ENCODE results near the gene DENND6B. TPM values are rescaled to one million over a fixed set of nuclear protein-coding genes. Genes with fewer than 3 reads are reported as not detected.

DENND6B gene
- polyA plus RNA-seq, 1 donor from 2014 or later = 51.0 TPM

- Histone ChIP-seq H3K4me2 (ENCODE audit: low read length) (no peak overlapping the region), H3K27me3 (ENCODE audit: insufficient read depth, low read depth, low read length) (no peaks in the 10 kb centered on the region), H3K27ac (ENCODE audit: low read length) (no peak overlapping the region), H3K9me2 (ENCODE audit: insufficient read depth, low read length) (no peaks in the 10 kb centered on the region), H3K36me3 (ENCODE audit: insufficient read depth, low read length) (no peaks in the 10 kb centered on the region), H3F3A (ENCODE audit: insufficient read depth, low read length, poor library complexity, severe bottlenecking) (no peaks in the 10 kb centered on the region), H3K4me3 (ENCODE audit: low read length) (no peak overlapping the region), H2AFZ (ENCODE audit: low read depth, low read length) (no peak overlapping the region), H4K20me1 (ENCODE audit: insufficient read depth) (no peaks in the 10 kb centered on the region), H3K9ac (ENCODE audit: low read length) (no peak overlapping the region), H3K9me3 (ENCODE audit: low read length) (no peaks in the 10 kb centered on the region), H3K79me2 (replicated peaks; ENCODE audit: insufficient read depth, low read length) (no peaks in the 10 kb centered on the region)
- no peak for TF ChIP-seq TAF1 (IDR thresholded peaks at IDR 0.05; ENCODE audit: low read depth)
- TF ChIP-seq RAD21 (conservative IDR thresholded peaks at IDR 0.05) = no peak
- TF ChIP-seq MXI1 (conservative IDR thresholded peaks at IDR 0.05; ENCODE audit: poor library complexity, severe bottlenecking) = no peak
- TF ChIP-seq EZH2 (IDR thresholded peaks at IDR 0.05; ENCODE audit: borderline replicate concordance, insufficient read depth, low read length, poor library complexity, severe bottlenecking) = no peak
These were observed 51.4 kb downstream of the DENND6B start for GRCh38 chr22:50275181-50276055.

DNA sequence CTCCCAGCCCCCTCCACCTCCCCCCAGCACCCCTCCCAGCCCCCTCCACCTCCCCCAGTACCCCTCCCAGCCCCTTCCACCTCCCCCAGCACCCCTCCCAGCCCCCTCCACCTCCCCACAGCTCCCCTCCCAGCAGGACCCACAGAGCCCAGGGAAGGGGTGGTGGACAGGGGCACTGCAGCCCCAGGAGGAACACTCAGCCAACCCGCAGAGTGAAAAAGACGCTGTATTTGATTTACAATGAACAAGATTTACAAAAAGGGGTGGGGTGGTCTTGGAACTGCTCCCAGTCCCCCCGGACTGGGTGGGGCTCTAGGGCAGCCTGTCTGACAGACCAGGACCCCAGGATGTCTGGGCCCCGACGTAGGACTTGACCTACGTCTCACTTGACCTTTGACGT lies 52.0 kb downstream of the DENND6B start:
- Histone ChIP-seq H3K9me3 (ENCODE audit: low read length) (no peaks in the 10 kb centered on the region), H4K20me1 (ENCODE audit: insufficient read depth) (no peaks in the 10 kb centered on the region), H3K4me2 (ENCODE audit: low read length) (no peak overlapping the region), H3K9ac (ENCODE audit: low read length) (no peak overlapping the region), H3K79me2 (replicated peaks; ENCODE audit: insufficient read depth, low read length) (no peaks in the 10 kb centered on the region), H3K9me2 (ENCODE audit: insufficient read depth, low read length) (no peaks in the 10 kb centered on the region), H2AFZ (ENCODE audit: low read depth, low read length) (no peak overlapping the region), H3F3A (ENCODE audit: insufficient read depth, low read length, poor library complexity, severe bottlenecking) (no peaks in the 10 kb centered on the region), H3K27ac (ENCODE audit: low read length) (no peak overlapping the region), H3K27me3 (ENCODE audit: insufficient read depth, low read depth, low read length) (no peaks in the 10 kb centered on the region), H3K36me3 (ENCODE audit: insufficient read depth, low read length) (no peaks in the 10 kb centered on the region), H3K4me3 (ENCODE audit: low read length) (no peak overlapping the region)
- TF ChIP-seq EZH2 (IDR thresholded peaks at IDR 0.05; ENCODE audit: borderline replicate concordance, insufficient read depth, low read length, poor library complexity, severe bottlenecking) (no peak), TAF1 (IDR thresholded peaks at IDR 0.05; ENCODE audit: low read depth) (no peak), SMC3 (conservative IDR thresholded peaks at IDR 0.05; ENCODE audit: poor library complexity) (no peak), RAD21 (conservative IDR thresholded peaks at IDR 0.05) (no peak), POLR2AphosphoS5 (IDR thresholded peaks at IDR 0.05) (no peak), MXI1 (conservative IDR thresholded peaks at IDR 0.05; ENCODE audit: poor library complexity, severe bottlenecking) (no peak), EP300 (conservative IDR thresholded peaks at IDR 0.05; ENCODE audit: poor library complexity, severe bottlenecking) (no peak)
- TF ChIP-seq, protein P1, sequence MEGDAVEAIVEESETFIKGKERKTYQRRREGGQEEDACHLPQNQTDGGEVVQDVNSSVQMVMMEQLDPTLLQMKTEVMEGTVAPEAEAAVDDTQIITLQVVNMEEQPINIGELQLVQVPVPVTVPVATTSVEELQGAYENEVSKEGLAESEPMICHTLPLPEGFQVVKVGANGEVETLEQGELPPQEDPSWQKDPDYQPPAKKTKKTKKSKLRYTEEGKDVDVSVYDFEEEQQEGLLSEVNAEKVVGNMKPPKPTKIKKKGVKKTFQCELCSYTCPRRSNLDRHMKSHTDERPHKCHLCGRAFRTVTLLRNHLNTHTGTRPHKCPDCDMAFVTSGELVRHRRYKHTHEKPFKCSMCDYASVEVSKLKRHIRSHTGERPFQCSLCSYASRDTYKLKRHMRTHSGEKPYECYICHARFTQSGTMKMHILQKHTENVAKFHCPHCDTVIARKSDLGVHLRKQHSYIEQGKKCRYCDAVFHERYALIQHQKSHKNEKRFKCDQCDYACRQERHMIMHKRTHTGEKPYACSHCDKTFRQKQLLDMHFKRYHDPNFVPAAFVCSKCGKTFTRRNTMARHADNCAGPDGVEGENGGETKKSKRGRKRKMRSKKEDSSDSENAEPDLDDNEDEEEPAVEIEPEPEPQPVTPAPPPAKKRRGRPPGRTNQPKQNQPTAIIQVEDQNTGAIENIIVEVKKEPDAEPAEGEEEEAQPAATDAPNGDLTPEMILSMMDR (IDR thresholded peaks at IDR 0.05; ENCODE audit: poor library complexity, severe bottlenecking) = no peak
- TF ChIP-seq, protein P2, sequence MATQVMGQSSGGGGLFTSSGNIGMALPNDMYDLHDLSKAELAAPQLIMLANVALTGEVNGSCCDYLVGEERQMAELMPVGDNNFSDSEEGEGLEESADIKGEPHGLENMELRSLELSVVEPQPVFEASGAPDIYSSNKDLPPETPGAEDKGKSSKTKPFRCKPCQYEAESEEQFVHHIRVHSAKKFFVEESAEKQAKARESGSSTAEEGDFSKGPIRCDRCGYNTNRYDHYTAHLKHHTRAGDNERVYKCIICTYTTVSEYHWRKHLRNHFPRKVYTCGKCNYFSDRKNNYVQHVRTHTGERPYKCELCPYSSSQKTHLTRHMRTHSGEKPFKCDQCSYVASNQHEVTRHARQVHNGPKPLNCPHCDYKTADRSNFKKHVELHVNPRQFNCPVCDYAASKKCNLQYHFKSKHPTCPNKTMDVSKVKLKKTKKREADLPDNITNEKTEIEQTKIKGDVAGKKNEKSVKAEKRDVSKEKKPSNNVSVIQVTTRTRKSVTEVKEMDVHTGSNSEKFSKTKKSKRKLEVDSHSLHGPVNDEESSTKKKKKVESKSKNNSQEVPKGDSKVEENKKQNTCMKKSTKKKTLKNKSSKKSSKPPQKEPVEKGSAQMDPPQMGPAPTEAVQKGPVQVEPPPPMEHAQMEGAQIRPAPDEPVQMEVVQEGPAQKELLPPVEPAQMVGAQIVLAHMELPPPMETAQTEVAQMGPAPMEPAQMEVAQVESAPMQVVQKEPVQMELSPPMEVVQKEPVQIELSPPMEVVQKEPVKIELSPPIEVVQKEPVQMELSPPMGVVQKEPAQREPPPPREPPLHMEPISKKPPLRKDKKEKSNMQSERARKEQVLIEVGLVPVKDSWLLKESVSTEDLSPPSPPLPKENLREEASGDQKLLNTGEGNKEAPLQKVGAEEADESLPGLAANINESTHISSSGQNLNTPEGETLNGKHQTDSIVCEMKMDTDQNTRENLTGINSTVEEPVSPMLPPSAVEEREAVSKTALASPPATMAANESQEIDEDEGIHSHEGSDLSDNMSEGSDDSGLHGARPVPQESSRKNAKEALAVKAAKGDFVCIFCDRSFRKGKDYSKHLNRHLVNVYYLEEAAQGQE (IDR thresholded peaks at IDR 0.05; ENCODE audit: borderline replicate concordance) = no peak
